Spleen (tissue), 11 donors: ENCODE results near the gene C2orf49. TPM values are rescaled to one million over a fixed set of nuclear protein-coding genes. Genes with fewer than 3 reads are reported as not detected.
A peak's percentile ranks its signal among the peaks of the same experiment; 100 is the strongest.

Source experiments
- DNase-seq: peaks from one replicate; pipeline ENCODE4 v3.0.0-alpha.2; 2020
- H3K27ac ChIP-seq, 8 donors: fragments of 200-600 bp; sonication (generic) in 7 of 8; 1 replicate in 4 of 8; 2 replicates in 4 of 8; pipeline versions ENCODE4 v1.5.0 to v1.8.0; 2016 to 2021; ENCODE audit warnings: inconsistent platforms in 4 of 8, mild to moderate bottlenecking in 4 of 8, moderate library complexity in 1 of 8
- H3K27me3 ChIP-seq, 7 donors: fragments of 200-600 bp; sonication (generic) in 6 of 7; replicated peaks in 1 of 7; 1 replicate in 4 of 7; 2 replicates in 3 of 7; pipeline versions ENCODE4 v1.5.0 to v1.8.0; 2016 to 2021; ENCODE audit warnings: inconsistent platforms in 3 of 7, mild to moderate bottlenecking in 1 of 7
- H3K36me3 ChIP-seq, 6 donors: fragments of 200-600 bp; sonication (generic) in 5 of 6; 1 replicate in 4 of 6; 2 replicates in 2 of 6; pipeline versions ENCODE4 v1.5.0 to v1.8.0; 2016 to 2021; ENCODE audit warnings: inconsistent platforms in 2 of 6
- H3K4me1 ChIP-seq, 6 donors: fragments of 200-600 bp; sonication (generic) in 5 of 6; 1 replicate in 3 of 6; 2 replicates in 3 of 6; pipeline versions ENCODE4 v1.5.0 to v1.8.0; 2016 to 2021; ENCODE audit warnings: inconsistent platforms in 3 of 6
- H3K4me3 ChIP-seq, 8 donors: fragments of 200-600 bp; sonication (generic) in 7 of 8; 1 replicate in 4 of 8; 2 replicates in 4 of 8; pipeline versions ENCODE4 v1.5.0 to v1.8.0; 2016 to 2021; ENCODE audit warnings: inconsistent platforms in 4 of 8, mild to moderate bottlenecking in 4 of 8, moderate library complexity in 2 of 8
- H3K9me3 ChIP-seq, 8 donors: fragments of 200-600 bp; sonication (generic) in 7 of 8; 1 replicate in 4 of 8; 2 replicates in 4 of 8; pipeline versions ENCODE4 v1.5.0 to v1.8.0; 2016 to 2021; ENCODE audit warnings: inconsistent platforms in 4 of 8
- POLR2A ChIP-seq, 3 donors: fragments of 450-650 bp; IDR thresholded peaks; one replicate each; pipeline ENCODE4 v1.5.1; 2017; ENCODE audit warnings: antibody characterized with exemption in 3 of 3, mild to moderate bottlenecking in 1 of 3
- POLR2AphosphoS5 ChIP-seq, 3 donors: sonication (generic); formaldehyde crosslinking; IDR thresholded peaks; one replicate each; pipeline ENCODE4 v1.5.1; 2017; ENCODE audit warnings: antibody characterized with exemption in 3 of 3
- WGBS, 5 donors: extraction: QIAGEN DNeasy Blood & Tissue Kit in 3 of 5; methylation state at CpG; one replicate each; pipeline versions ENCODE4 v1.1.5 to v1.1.7; 2013 to 2018; 5-methylcytosine and 5-hydroxymethylcytosine counted together
- intact Hi-C: fragments of 100-400 bp; cut with DNase I; formaldehyde crosslinking; loops from one replicate; pipeline ENCODE4 v1.15.0; 2023; ENCODE audit warnings: low total_unique reads
- polyA plus RNA-seq, 3 donors: library from polyadenylated mRNA; stranded (reverse); fragments of 200-250 nt; gene quantifications; one replicate each; pipeline ENCODE4 v1.2.1, GENCODE V29; 2013
- total RNA-seq, 7 donors: library from RNA; depleted of rRNA in 3 of 7; stranded (reverse); fragments of >200 nt in 3 of 7; fragmentation: NEBNext Ultra II Directional in 4 of 7; extraction: Animal tissue kit (Norgen Biotek cat#: 25700) in 4 of 7; gene quantifications; one replicate each; pipeline versions ENCODE4 v1.1.0 to v1.2.1, GENCODE V29; 2016 to 2021
- TF ChIP-seq, protein P1 (sequence below), 11 experiments: fragments of 200-600 bp in 7 of 11; fragments of 450-650 bp in 4 of 11; sonication (generic) in 4 of 11; IDR thresholded peaks in 8 of 11; conservative IDR thresholded peaks in 3 of 11; 1 replicate in 7 of 11; 2 replicates in 4 of 11; pipeline versions ENCODE4 v1.4.0 to v1.8.0; 2016 to 2021; ENCODE audit warnings: antibody characterized with exemption in 11 of 11, inconsistent platforms in 4 of 11, mild to moderate bottlenecking in 1 of 11
- donor health status: healthy with polysubstance abuse.
- donor health status: DM: no; HTN: no; CAD: no; lungs with moderate emphysema.
- donor health status: DM: no; HTN: no; CAD: no.
- donor health status: Bipolar disorder and iron deficiency.
- donor health status: healthy.
- donor health status: DM: no; HTN: no; CAD: no.
- donor health status: DM: yes; HTN: yes; CAD: no.

Gene C2orf49
- total and polyA plus RNA-seq, 10 donors: 4.3 to 33.7 (median 17.2) TPM

DNA sequence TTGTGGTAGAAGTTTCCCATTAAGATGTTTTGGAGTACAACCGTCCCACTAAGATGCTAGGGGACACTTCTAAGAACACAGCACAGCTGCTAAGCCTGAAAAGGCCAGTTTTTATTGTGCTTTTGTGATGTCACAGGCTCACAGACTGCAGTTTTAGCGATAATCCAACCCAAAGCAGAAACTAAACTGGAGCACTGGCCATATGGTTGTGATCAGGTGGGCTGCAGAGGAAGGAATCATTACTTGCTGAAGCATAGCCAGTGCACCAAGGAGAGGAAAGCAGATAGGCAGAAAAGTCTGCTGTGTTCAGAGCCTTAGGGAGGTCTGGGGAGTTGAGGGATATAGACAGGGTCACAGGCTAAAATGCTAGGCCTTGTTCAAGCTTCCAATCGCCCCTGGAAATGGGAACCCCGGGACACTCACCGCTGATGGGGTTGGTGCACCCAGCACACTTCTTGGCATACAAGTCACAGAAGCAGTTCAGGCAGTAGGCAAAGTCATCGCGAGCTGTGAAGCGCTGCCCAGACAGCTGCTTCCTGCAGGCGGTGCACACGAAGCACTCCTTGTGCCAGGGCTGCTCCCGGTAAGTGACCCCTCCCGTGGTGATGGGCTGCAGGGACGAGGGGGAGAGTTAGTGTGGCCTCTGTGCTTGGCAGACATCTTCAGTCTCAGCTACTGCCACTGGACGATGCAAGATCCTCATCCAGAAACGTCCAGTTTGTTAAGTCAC is 25.7 kb downstream of the C2orf49 start:
- 31 to 53% (median 36%) methylated on average over 7 to 15 of the region's 15 CpGs for WGBS, 5 donors
- intact Hi-C loops: no loop called here
- no peak overlapping the region for H3K27ac ChIP-seq
- H3K36me3 ChIP-seq: peaks cover 0 to 83% (median 19%) of the 10 kb centered on the region in 6 donors
- no peaks in the 10 kb centered on the region for H3K27me3 ChIP-seq
- no peak for DNase-seq
- TF ChIP-seq POLR2A (IDR thresholded peaks at IDR 0.05) (no peak), POLR2AphosphoS5 (IDR thresholded peaks at IDR 0.05) (peak in 2 of 3 donors; percentile 31 to 48)
- TF ChIP-seq, protein P1, sequence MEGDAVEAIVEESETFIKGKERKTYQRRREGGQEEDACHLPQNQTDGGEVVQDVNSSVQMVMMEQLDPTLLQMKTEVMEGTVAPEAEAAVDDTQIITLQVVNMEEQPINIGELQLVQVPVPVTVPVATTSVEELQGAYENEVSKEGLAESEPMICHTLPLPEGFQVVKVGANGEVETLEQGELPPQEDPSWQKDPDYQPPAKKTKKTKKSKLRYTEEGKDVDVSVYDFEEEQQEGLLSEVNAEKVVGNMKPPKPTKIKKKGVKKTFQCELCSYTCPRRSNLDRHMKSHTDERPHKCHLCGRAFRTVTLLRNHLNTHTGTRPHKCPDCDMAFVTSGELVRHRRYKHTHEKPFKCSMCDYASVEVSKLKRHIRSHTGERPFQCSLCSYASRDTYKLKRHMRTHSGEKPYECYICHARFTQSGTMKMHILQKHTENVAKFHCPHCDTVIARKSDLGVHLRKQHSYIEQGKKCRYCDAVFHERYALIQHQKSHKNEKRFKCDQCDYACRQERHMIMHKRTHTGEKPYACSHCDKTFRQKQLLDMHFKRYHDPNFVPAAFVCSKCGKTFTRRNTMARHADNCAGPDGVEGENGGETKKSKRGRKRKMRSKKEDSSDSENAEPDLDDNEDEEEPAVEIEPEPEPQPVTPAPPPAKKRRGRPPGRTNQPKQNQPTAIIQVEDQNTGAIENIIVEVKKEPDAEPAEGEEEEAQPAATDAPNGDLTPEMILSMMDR (IDR thresholded peaks at IDR 0.05 in 8 of 11, conservative IDR thresholded peaks at IDR 0.05 in 3 of 11): no peak
- no peak overlapping the region for H3K4me3 ChIP-seq
- H3K9me3 ChIP-seq: peaks cover 0 to 4% (median 2%) of the 10 kb centered on the region in 8 donors
- peaks cover 0 to 11% (median 0%) of the 10 kb centered on the region in 6 donors for H3K4me1 ChIP-seq

DNA sequence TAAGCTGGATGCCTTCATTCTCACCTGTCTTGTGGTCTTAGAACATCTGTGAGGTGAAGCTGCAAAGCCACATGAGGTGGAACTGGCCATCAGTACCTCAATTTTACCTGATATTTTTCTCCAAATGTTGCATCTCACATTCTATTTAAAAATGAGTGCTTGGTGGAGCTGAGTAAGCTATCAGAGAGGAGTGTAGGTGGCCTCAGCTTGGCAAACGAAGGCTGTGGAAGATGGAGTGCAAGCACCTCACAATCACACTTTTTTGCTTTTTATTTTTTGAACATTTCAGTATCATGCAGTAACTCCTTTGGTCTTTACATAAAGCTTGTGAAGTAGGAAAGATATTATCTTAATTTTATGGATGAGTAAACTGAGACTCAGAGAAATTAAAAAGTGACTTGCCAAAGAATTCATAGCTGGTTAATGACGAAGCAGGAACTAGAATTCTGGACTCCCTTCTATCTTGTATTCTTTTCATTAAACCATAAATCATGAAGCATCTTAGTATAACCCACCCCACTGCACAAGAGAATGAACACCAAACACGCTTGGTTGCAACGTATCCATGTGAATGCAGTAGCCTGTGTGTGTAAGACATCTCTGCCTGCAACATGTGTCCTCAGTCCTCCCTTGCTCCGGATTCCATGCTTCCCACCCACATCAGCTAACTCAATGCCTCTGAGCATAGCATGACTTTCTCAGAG is 27.2 kb downstream of the C2orf49 start:
- intact Hi-C loops: loop anchor here (5.0 kb wide), 1 partner anchor 158 kb away; no protein-coding TSS in a partner anchor
- peaks cover 0 to 67% (median 11%) of the 10 kb centered on the region in 6 donors for H3K36me3 ChIP-seq
- H3K27ac ChIP-seq: no peak overlapping the region
- TF ChIP-seq POLR2A (IDR thresholded peaks at IDR 0.05): no peak
- TF ChIP-seq POLR2AphosphoS5 (IDR thresholded peaks at IDR 0.05): no peak
- TF ChIP-seq, protein P1 (IDR thresholded peaks at IDR 0.05 in 8 of 11, conservative IDR thresholded peaks at IDR 0.05 in 3 of 11): no peak
- no peak for DNase-seq
- H3K27me3 ChIP-seq: no peaks in the 10 kb centered on the region
- peaks cover 0 to 13% (median under 1%) of the 10 kb centered on the region in 6 donors for H3K4me1 ChIP-seq
- H3K9me3 ChIP-seq: no peaks in the 10 kb centered on the region
- 78 to 91% (median 85%) methylated on average over 5 of the region's 5 CpGs for WGBS, 5 donors
- no peak overlapping the region for H3K4me3 ChIP-seq

DNA sequence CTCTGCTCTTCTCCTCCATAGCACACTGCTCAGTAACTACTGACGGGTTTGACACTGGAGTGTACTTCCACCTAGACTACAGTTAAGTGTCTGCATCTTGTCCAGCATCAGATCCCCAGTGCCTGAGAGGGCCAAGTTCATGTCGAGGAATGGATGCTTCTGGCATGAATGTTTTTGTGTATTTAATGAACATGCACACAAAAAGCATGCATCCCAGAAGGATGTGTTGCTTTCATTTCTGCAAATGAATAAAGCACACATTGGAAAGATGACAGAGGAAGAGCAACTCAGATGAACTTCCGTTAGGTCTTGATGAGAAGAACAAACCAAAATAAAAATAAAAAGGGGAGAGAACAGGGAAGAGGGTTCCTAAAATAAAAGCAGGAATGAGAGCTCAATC is 27.9 kb downstream of the C2orf49 start:
- Histone ChIP-seq H3K4me1 (peaks cover 0 to 19% (median 7%) of the 10 kb centered on the region in 6 donors), H3K36me3 (peaks cover 0 to 61% (median 8%) of the 10 kb centered on the region in 6 donors), H3K27ac (no peak overlapping the region), H3K9me3 (no peaks in the 10 kb centered on the region), H3K4me3 (no peak overlapping the region), H3K27me3 (no peaks in the 10 kb centered on the region)
- WGBS, 5 donors: 81 to 89% (median 85%) methylated on average over 3 of the region's 3 CpGs
- TF ChIP-seq POLR2AphosphoS5 (IDR thresholded peaks at IDR 0.05) (no peak), POLR2A (IDR thresholded peaks at IDR 0.05) (no peak)
- TF ChIP-seq, protein P1 (IDR thresholded peaks at IDR 0.05 in 8 of 11, conservative IDR thresholded peaks at IDR 0.05 in 3 of 11): no peak
- intact Hi-C loops: loop anchor here (5.0 kb wide), 1 partner anchor 157 kb away; no protein-coding TSS in a partner anchor
- DNase-seq: no peak
